Brain microvascular endothelial cell (primary cell): ENCODE results near the gene CASP10.
A peak's percentile ranks its signal among the peaks of the same experiment; 100 is the strongest.
"Not testable (repeated sequence)": the region's sequence is repeated elsewhere in the genome, so short reads cannot be mapped to it uniquely, and the experiment has no call there.

ENCODE experiments used
- DNase-seq: peaks from one replicate; pipeline ENCODE4 v3.0.0-alpha.2; 2020
- H3K27ac ChIP-seq: fragments of 250-450 bp; sonication (Bioruptor Pico); 2 replicates; pipeline ENCODE4 v1.5.1; 2020; ENCODE audit warnings: mild to moderate bottlenecking, moderate library complexity
- H3K27me3 ChIP-seq: fragments of 250-450 bp; sonication (Bioruptor Pico); replicated peaks from 2 replicates; pipeline ENCODE4 v1.5.1; 2020; ENCODE audit warnings: mild to moderate bottlenecking
- H3K36me3 ChIP-seq: fragments of 250-450 bp; sonication (Bioruptor Pico); replicated peaks from 2 replicates; pipeline ENCODE4 v1.5.1; 2020; ENCODE audit warnings: mild to moderate bottlenecking
- H3K4me3 ChIP-seq: 2 replicates; pipeline ENCODE4 v1.5.1; 2011; ENCODE audit warnings: low read depth, mild to moderate bottlenecking, control low read depth, low read length, moderate library complexity
- CTCF ChIP-seq: IDR thresholded peaks from 2 replicates; pipeline ENCODE4 v1.5.1; 2011; ENCODE audit warnings: low read depth, mild to moderate bottlenecking, moderate library complexity, low read length, control low read depth, inconsistent platforms; ENCODE audit errors: missing control alignments
- in situ Hi-C: cut with HindIII; loops from 2 replicates; pipeline ENCODE4 v1.10.0; 2017; ENCODE audit warnings: low sequenced_read_pairs, low pct_ligation_motif_present

The CASP10 gene

DNA sequence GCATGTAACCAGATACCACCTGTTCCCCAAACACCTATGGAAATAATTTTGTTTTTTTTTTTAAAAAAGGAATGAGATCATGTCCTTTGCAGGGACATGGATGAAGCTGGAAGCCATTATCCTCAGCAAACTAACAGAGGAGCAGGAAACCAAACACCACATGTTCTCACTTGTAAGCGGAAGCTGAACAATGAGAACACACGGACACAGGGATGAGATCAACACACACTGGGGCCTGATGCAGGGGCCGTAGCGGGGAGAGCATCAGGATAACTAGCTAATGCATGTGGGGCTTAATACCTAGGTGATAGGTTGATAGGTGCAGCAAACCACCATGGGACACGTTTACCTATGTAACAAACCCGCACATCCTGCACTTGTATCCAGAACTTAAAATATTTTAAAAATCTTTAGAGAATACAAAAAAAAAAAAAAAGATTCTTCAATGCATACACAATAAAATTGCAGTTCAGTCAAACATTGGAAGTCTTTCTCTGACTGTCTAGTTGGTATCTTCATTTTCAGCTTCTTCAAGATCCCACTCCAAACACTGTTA lies 11.6 kb upstream of the CASP10 start:
- in situ Hi-C loops: no loop called here
- no peak for TF ChIP-seq CTCF
- H3K27ac ChIP-seq: no peak overlapping the region
- H3K4me3 ChIP-seq: no peak overlapping the region
- H3K27me3 ChIP-seq: no peaks in the 10 kb centered on the region
- no peak for DNase-seq
- peaks cover 10% of the 10 kb centered on the region for H3K36me3 ChIP-seq

GRCh38 chr2:201172279-201172678 lies 10.7 kb upstream of the CASP10 start:
- DNase-seq: no peak
- no peaks in the 10 kb centered on the region for H3K27me3 ChIP-seq
- H3K4me3 ChIP-seq: no peak overlapping the region
- no peak for TF ChIP-seq CTCF
- in situ Hi-C loops: no loop called here
- H3K36me3 ChIP-seq: peaks cover 3% of the 10 kb centered on the region
- H3K27ac ChIP-seq: no peak overlapping the region

DNA sequence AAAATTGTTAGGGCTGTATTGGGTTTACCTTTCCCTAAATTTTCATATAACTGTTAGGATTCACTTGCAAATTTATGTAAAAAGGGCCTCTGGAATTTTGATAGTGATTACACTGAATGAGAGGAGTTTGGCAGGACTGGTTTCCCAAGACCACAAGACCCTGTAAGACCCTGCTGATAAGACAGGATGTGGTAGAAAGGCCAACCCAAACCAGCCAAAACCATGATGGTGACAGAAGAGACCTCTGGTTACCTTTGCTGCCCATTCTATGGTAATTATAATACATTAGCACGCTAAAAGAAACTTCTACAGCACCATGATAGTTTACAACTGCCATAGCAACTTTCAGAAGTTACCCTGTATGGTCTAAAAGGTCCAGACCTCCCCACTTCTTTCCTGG lies 8.3 kb upstream of the CASP10 start:
- in situ Hi-C loops: loop anchor here (25.0 kb wide), 1 partner anchor 262 kb away; no protein-coding TSS in a partner anchor
- TF ChIP-seq CTCF: no peak
- Histone ChIP-seq H3K4me3 (no peak overlapping the region), H3K27ac (no peak overlapping the region), H3K27me3 (no peaks in the 10 kb centered on the region), H3K36me3 (no peaks in the 10 kb centered on the region)
- DNase-seq: no peak

- TF ChIP-seq CTCF: no peak
- Histone ChIP-seq H3K27me3 (no peaks in the 10 kb centered on the region), H3K36me3 (no peaks in the 10 kb centered on the region), H3K27ac (no peak overlapping the region), H3K4me3 (no peak overlapping the region)
- no peak for DNase-seq
- in situ Hi-C loops: loop anchor here (25.0 kb wide), 1 partner anchor 264 kb away; no protein-coding TSS in a partner anchor
These were observed 6.9 kb upstream of the CASP10 start for GRCh38 chr2:201176081-201176481.

- Histone ChIP-seq H3K27me3 (no peaks in the 10 kb centered on the region), H3K36me3 (no peaks in the 10 kb centered on the region), H3K4me3 (no peak overlapping the region), H3K27ac (no peak overlapping the region)
- TF ChIP-seq CTCF: no peak
- in situ Hi-C loops: loop anchor here (25.0 kb wide), 1 partner anchor 268 kb away; no protein-coding TSS in a partner anchor
- DNase-seq: no peak
These were observed 2.9 kb upstream of the CASP10 start for GRCh38 chr2:201180010-201180409.

- Histone ChIP-seq H3K36me3 (no peaks in the 10 kb centered on the region), H3K4me3 (peak overlapping the region; percentile 22), H3K27me3 (no peaks in the 10 kb centered on the region), H3K27ac (no peak overlapping the region)
- in situ Hi-C loops: loop anchor here (25.0 kb wide), 1 partner anchor 271 kb away; no protein-coding TSS in a partner anchor
- TF ChIP-seq CTCF: no peak
- no peak for DNase-seq
These were observed 405 bp downstream of the CASP10 start for GRCh38 chr2:201183365-201183727.

GRCh38 chr2:201183835-201184234 lies 894 bp downstream of the CASP10 start:
- in situ Hi-C loops: loop anchor here (25.0 kb wide), 1 partner anchor 272 kb away; no protein-coding TSS in a partner anchor
- H3K27ac ChIP-seq, H3K27me3 ChIP-seq, H3K4me3 ChIP-seq, H3K36me3 ChIP-seq, DNase-seq: not testable (repeated sequence)

GRCh38 chr2:201184248-201184647 lies 1.3 kb downstream of the CASP10 start:
- in situ Hi-C loops: loop anchor here (25.0 kb wide), 1 partner anchor 272 kb away; no protein-coding TSS in a partner anchor
- H3K4me3 ChIP-seq, H3K27me3 ChIP-seq, DNase-seq, H3K36me3 ChIP-seq, H3K27ac ChIP-seq: not testable (repeated sequence)
